ENCODE results near the gene MFSD1.
"Not testable (repeated sequence)": the region's sequence is repeated elsewhere in the genome, so short reads cannot be mapped to it uniquely, and the experiment has no call there.

Gene MFSD1

DNA sequence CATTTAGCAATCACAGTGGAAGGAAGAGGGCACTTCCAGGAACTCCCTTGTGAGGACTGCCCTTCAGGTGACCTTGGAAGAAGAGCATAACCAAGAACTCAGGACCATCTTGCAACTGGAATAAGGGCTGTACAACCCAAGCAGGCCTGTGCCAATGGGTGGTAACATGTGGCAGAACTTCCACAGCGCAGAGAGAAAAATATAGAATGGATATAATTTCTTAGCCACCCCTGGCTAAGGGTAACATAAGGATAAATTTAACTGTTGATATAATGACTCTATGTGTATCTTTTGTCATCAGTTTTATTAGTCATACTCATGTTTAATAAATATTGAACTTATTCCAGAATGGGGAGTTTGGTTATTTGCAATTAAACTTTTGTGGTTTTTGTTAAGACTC lies 13.4 kb upstream of the MFSD1 start:
- ATAC-seq (no peak), DNase-seq (no peak)
- Mint-ChIP-seq H3K27me3 (no peaks in the 10 kb centered on the region), H3K4me1 (peaks cover 3% of the 10 kb centered on the region), H3K27ac (no peak overlapping the region), H3K36me3 (ENCODE audit: low read depth) (no peaks in the 10 kb centered on the region), H3K4me3 (no peak overlapping the region), H3K9me3 (no peaks in the 10 kb centered on the region)

DNA sequence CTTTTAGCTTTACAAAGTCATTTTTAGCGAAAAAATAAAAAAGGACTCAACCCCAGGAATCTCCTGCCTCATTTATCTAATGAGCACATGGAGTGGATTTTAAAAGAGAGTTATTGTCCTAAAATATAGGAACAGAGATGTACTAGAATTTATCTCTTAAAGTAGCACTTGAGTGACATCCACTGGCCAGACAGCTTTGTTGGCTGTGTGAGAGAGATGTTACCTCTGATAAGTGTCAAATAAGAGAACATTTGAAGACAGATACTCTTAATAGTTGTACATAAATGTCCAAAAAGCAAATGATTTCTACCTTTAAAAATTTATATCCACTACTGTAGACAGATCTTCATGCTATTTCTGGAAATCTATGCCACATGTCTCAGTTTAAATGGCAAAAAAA lies 12.3 kb upstream of the MFSD1 start:
- Mint-ChIP-seq H3K27me3 (no peaks in the 10 kb centered on the region), H3K9me3 (no peaks in the 10 kb centered on the region), H3K27ac (no peak overlapping the region), H3K4me1 (peaks cover 3% of the 10 kb centered on the region), H3K4me3 (no peak overlapping the region), H3K36me3 (ENCODE audit: low read depth) (no peaks in the 10 kb centered on the region)
- DNase-seq, result no peak
- ATAC-seq, result peak; percentile 46

DNA sequence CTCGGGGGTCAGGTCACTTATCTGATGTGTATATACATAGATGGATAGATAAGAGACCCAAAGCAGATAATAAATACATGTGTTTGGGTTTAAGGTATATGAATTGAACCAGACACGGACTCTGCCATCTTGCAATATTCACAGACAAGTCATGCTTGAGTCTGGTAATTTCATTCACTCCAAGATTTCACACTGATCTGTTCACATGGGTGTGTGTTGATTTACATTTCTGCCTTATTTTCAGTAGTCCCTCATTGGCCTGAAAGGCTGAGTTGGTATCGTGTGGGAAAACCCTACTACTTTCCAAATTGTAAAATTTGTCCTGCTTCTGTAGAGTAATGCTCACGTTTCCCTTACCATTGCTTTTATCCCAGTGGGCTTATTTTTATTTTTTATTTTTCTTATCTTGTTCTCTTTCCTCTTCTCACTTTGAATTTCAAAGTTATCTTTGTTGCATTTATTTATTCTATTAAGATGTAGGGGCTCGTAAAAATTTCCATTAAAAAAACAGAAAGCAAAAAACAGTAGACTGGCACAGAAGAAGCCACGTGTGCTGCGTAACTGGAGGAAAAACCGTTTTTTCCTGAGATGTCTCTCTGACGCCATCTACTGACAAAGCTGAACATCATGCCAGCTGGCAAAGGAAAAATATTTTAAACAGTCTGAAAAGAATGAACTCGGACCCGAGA lies 10.8 kb upstream of the MFSD1 start:
- peak; percentile 9 for DNase-seq
- no peaks in the 10 kb centered on the region for H3K36me3 Mint-ChIP-seq (ENCODE audit: low read depth)
- ATAC-seq, result peak; percentile 28
- H3K27me3 Mint-ChIP-seq, result no peaks in the 10 kb centered on the region
- peak overlapping the region; percentile 52 for H3K27ac Mint-ChIP-seq
- no peaks in the 10 kb centered on the region for H3K9me3 Mint-ChIP-seq
- H3K4me1 Mint-ChIP-seq, result peaks cover 3% of the 10 kb centered on the region
- H3K4me3 Mint-ChIP-seq, result peak overlapping the region; percentile 66

DNA sequence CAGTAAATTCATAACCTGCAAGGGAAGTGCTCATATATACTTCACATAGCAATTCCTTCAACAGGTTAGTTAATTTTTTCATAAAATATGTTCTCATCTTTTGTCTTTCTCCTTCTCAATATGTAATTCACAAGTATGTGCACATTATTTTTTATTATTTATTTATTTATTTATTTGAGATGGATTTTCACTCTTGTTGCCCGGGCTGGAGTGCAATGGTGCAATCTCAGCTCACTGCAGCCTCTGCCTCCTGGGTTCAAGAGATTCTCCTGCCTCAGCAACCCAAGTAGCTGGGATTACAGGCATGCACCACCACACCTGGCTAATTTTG lies 10.3 kb upstream of the MFSD1 start:
- not testable (repeated sequence) for H3K9me3 Mint-ChIP-seq; ATAC-seq; H3K27ac Mint-ChIP-seq; DNase-seq; H3K27me3 Mint-ChIP-seq; H3K4me3 Mint-ChIP-seq; H3K4me1 Mint-ChIP-seq; H3K36me3 Mint-ChIP-seq (ENCODE audit: low read depth)

DNA sequence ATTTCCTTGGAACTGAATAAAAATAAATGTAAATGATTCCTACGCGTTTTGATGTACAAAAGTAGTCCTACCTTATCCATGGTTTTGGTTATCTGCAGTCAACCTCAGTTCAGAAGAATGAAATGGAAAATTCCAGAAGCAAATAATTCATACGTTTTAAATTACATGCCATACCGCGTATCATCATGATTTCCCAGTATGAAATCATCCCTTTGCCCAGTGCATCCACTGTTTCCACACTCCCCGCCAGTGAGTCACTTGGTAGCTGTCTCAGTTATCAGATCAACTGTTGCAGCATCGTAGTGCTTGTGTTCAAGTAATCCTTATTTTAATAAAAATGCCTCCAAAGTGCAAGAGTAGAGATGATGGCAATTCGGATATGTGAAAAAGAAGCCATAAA lies 9.1 kb upstream of the MFSD1 start:
- Mint-ChIP-seq H3K4me1 (peaks cover 3% of the 10 kb centered on the region), H3K4me3 (no peak overlapping the region), H3K36me3 (ENCODE audit: low read depth) (no peaks in the 10 kb centered on the region), H3K27me3 (no peaks in the 10 kb centered on the region), H3K9me3 (no peaks in the 10 kb centered on the region), H3K27ac (no peak overlapping the region)
- DNase-seq, result no peak
- ATAC-seq, result no peak

DNA sequence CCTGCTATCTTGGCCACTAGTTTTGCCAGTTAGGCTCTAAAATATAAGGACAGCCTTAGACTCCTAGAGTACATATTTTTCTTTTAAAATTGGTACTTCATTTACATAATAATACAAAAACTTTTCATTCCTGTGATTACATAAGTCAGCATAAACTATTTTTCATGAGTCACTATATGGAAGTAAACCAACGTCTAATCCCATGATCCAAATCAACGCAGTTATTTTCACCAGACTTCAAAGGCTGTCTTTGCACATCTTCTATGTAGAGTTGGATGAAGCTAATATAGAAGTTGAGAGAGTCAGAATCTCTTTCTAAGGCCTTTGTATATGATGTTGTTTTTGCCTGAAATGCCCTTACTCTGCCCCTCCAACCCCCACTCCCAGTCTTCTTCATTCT lies 7.6 kb upstream of the MFSD1 start:
- no peak overlapping the region for H3K27ac Mint-ChIP-seq
- ATAC-seq, result no peak

DNA sequence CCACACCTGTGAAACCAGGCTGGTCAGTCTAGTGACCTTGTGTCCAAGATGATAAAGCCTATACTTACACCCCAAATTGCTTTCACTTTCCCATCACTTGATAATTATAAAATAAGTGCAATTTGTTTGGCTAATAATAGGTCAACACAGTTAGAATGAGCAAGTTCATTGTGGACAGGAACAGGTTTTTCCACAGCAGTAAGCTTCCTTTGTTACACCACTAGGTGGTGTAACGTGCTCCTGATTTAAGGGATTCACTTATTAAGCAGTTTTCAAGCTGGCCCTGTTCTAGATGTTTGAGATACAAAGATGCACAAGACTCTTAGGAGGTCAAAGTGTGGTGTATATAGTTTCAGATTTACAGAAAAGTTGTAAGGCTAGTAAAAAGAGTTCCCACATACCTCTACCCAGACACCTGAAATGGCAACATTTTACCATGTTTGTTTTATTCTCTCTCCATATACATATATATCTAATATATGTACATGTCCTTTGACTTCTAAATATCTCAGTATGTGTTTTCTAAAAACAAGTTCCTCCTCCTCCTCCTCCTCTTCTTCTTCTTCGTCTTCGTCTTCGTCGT lies 6.8 kb upstream of the MFSD1 start:
- H3K36me3 Mint-ChIP-seq (ENCODE audit: low read depth), result no peaks in the 10 kb centered on the region
- no peak overlapping the region for H3K27ac Mint-ChIP-seq
- no peaks in the 10 kb centered on the region for H3K9me3 Mint-ChIP-seq
- H3K27me3 Mint-ChIP-seq, result no peaks in the 10 kb centered on the region
- DNase-seq (no peak), ATAC-seq (peak; percentile 54)
- peaks cover 3% of the 10 kb centered on the region for H3K4me1 Mint-ChIP-seq
- no peak overlapping the region for H3K4me3 Mint-ChIP-seq

More for the DNA sequence above, 7.6 kb upstream of the MFSD1 start:
- Mint-ChIP-seq H3K9me3 (no peaks in the 10 kb centered on the region), H3K4me3 (no peak overlapping the region), H3K27me3 (no peaks in the 10 kb centered on the region), H3K36me3 (ENCODE audit: low read depth) (no peaks in the 10 kb centered on the region), H3K4me1 (peaks cover 3% of the 10 kb centered on the region)
- no peak for DNase-seq

DNA sequence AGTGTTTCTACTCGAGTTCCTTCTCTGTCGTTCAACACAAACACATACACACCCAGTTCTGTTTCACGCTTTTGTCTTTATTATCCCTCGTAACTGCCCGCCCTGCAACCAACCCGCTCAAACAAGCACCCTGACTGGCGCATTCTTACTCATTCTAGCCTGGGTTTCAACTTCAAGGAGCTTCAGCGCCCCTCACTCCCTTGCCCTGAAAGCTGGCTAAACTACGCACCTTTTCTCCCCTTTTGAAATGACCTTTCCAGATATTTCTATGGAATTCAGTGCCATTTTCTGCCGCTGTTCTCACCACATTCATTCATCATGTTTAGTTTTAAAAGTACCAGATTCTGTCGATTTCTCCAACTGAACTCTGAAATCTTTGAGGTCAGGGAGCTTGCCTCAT lies 653 bp upstream of the MFSD1 start:
- DNase-seq, result no peak
- H3K27ac Mint-ChIP-seq, result peak overlapping the region; percentile 86
- H3K9me3 Mint-ChIP-seq, result no peaks in the 10 kb centered on the region
- peaks cover 8% of the 10 kb centered on the region for H3K36me3 Mint-ChIP-seq (ENCODE audit: low read depth)
- H3K4me1 Mint-ChIP-seq, result peaks cover 31% of the 10 kb centered on the region
- no peak for ATAC-seq
- H3K27me3 Mint-ChIP-seq, result no peaks in the 10 kb centered on the region
- H3K4me3 Mint-ChIP-seq, result peak overlapping the region; percentile 84

DNA sequence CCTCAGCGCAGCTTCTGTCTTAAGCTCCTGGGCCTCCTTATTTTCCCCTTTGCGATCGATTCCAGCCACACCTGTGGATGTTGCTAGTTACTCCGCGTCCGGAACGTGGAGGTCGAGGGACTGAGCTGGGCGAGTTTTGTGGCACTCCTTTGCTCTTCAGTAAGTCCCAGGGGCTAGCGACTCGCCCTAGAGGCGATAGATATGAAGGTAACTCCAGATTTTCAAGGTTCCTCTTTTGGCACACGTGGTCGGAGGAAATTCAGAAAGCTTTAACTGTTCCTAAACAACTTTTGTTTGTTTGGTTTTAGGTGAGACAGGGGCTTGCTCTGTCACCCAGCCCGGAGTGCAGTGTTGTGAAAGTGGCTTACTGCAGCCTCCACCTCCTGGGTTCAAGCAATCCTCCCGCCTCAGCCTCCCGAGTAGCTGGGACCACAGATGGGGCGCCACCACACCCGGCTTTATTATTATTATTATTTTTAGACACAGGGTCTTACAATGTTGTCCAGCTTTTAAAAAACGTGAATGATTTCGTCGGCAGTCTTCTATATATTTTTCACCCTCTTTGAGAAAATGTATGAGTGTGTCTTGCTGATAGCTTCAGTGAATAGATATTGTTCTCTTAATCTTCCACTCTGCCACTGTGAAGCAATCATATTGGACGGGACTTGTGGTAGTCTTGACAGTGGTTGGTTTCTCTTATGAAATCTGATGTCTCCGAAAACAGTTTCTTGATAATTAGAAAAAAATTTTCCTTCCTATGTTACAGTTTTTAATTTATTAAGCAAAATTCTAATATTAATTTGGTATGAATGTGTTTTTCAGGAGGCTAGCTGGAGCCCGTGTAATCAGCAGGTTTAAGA lies 785 bp downstream of the MFSD1 start:
- H3K27me3 Mint-ChIP-seq, result no peaks in the 10 kb centered on the region
- peaks cover 11% of the 10 kb centered on the region for H3K36me3 Mint-ChIP-seq (ENCODE audit: low read depth)
- no peak for DNase-seq
- H3K9me3 Mint-ChIP-seq, result no peaks in the 10 kb centered on the region
- H3K4me1 Mint-ChIP-seq, result peaks cover 31% of the 10 kb centered on the region
- peak overlapping the region; percentile 84 for H3K4me3 Mint-ChIP-seq
- H3K27ac Mint-ChIP-seq, result peak overlapping the region; percentile 86
- peak; percentile 7 for ATAC-seq

DNA sequence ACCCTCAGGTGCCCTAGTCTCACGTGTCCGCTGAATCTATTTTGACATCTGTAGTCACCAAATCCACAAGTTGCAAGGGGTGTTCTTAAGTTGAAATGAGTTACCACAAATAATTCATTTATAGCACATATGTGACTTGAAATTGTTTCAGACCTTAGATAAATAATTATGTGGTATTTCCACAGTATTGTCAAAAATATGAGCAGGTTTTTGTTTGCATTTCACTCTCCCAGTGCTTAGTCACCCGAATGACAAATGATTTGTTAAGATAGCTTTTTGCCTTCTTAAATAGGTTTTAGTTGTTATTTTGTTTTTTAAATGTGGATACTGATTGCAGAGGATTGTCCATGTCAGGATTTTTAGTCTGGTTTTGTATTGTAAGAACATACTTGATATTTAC lies 2.6 kb downstream of the MFSD1 start:
- no peak for ATAC-seq
- H3K9me3 Mint-ChIP-seq, result no peaks in the 10 kb centered on the region
- no peak overlapping the region for H3K27ac Mint-ChIP-seq
- H3K4me1 Mint-ChIP-seq, result peaks cover 42% of the 10 kb centered on the region
- peaks cover 21% of the 10 kb centered on the region for H3K36me3 Mint-ChIP-seq (ENCODE audit: low read depth)
- no peaks in the 10 kb centered on the region for H3K27me3 Mint-ChIP-seq
- no peak for DNase-seq
- H3K4me3 Mint-ChIP-seq, result no peak overlapping the region

DNA sequence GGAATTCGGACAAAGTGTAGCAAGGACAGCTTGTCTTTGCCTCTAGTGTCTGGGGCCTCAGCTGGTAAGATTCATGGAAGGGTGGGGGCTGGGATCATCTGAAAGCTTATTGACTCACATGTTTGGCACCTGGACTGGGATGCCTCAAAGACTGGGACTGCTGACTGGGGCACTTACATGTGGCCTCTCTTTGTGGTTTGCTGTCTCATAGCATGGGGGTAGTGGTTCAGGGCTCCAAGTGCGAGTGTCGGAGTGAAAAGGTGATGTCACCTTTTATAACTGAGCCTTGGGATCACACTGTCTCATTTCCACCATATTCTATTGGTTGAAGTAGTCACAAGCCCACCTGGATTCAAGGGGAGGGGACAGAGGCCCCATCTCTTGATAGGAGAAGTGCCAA lies 6.8 kb downstream of the MFSD1 start:
- Mint-ChIP-seq H3K4me3 (no peak overlapping the region), H3K4me1 (peaks cover 25% of the 10 kb centered on the region), H3K9me3 (no peaks in the 10 kb centered on the region), H3K36me3 (ENCODE audit: low read depth) (peaks cover 38% of the 10 kb centered on the region), H3K27ac (no peak overlapping the region), H3K27me3 (no peaks in the 10 kb centered on the region)
- ATAC-seq (peak; percentile 72), DNase-seq (peak; percentile 7)

DNA sequence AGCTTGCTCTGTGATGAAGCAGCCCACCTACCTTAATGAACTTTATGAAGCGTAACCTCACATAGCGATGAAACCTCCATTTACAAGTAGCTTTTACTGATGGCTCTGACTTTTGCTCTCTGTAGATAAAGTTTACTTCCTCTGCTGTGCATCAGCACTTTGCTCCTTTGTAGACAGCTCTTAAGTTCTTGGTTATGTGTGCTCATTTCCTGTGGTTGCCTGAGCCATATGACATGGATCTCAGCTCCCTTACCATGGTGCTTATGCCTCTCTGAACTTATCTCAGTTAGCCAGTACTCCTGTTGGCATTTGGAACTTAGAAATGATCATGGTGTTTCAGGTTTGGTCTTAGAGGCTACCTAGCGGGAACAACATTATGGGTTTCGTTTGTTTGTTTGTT lies 7.8 kb downstream of the MFSD1 start:
- no peaks in the 10 kb centered on the region for H3K27me3 Mint-ChIP-seq
- no peak overlapping the region for H3K4me3 Mint-ChIP-seq
- H3K4me1 Mint-ChIP-seq, result peaks cover 22% of the 10 kb centered on the region
- ATAC-seq (no peak), DNase-seq (no peak)
- no peaks in the 10 kb centered on the region for H3K9me3 Mint-ChIP-seq
- no peak overlapping the region for H3K27ac Mint-ChIP-seq
- peaks cover 39% of the 10 kb centered on the region for H3K36me3 Mint-ChIP-seq (ENCODE audit: low read depth)

DNA sequence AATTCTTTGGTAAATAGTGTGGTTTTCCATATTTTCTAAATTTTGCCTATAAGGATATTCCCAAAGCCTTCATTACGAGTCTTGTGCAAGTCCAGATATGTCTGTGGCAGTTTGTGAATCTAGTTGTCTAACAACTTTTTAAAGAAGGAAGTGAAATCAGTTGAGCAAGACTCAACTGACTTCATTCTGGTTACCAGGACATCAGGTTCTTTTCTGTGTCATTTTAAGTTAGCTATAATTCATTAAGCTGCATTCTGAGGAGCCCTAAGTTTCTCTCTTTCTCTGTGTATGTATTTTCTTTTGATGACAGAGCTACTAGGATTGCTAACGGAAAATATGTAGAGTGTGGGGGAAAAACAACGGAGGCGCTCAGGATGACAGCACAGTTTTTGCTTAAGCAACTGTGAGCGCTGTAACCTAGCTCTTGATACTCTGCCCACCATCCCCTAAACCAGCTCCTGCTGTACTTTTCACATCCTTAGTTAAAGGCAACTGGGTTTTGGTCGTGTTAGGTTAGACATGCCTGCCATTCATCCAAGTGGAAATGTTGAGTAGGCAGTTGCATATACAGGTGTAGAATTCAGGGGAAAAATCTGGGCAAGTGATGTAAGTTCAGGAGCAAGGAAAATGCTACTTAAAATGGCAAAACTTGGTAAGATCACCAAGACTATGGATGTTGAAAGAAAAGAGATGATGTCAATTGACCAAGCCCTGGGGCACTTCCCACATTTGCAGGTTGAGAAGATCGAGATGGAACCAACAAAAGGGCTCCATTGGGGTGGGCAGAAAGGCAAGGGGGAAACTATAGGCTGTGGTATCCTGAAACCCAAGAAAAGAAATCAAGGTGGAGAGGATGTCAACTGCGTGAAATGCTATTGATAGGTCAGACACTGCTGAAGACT lies 9.2 kb downstream of the MFSD1 start:
- DNase-seq, result no peak
- Mint-ChIP-seq H3K27ac (no peak overlapping the region), H3K36me3 (ENCODE audit: low read depth) (peaks cover 34% of the 10 kb centered on the region), H3K9me3 (no peaks in the 10 kb centered on the region), H3K4me1 (peaks cover 15% of the 10 kb centered on the region), H3K4me3 (no peak overlapping the region), H3K27me3 (no peaks in the 10 kb centered on the region)
- ATAC-seq, result no peak

DNA sequence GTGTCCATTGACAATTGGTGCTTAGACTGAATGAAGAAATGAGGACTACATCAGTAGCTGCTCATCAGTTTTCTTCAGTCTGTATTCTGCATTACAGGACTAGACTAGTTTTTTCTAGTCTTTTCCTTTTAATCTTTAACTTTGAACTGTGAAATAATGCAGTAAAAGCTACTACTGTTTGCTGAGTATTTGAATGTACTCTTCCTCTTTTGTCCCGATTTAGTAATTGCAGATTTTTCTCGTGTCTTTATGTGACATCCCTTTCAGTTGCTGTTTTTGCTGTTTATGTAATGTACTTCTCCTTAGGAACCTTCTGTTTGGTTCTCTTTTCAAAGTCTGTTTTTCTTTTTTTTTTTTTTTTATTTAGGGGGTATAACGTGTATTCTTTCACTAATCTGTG lies 17.4 kb downstream of the MFSD1 start:
- no peaks in the 10 kb centered on the region for H3K9me3 Mint-ChIP-seq
- H3K4me3 Mint-ChIP-seq, result no peak overlapping the region
- no peak for DNase-seq
- H3K4me1 Mint-ChIP-seq, result no peaks in the 10 kb centered on the region
- no peak for ATAC-seq
- H3K36me3 Mint-ChIP-seq (ENCODE audit: low read depth), result peaks cover 17% of the 10 kb centered on the region
- H3K27me3 Mint-ChIP-seq, result no peaks in the 10 kb centered on the region
- no peak overlapping the region for H3K27ac Mint-ChIP-seq
